Measurements from ENCODE around the gene LIN54.
"Not testable (repeated sequence)": the region's sequence is repeated elsewhere in the genome, so short reads cannot be mapped to it uniquely, and the experiment has no call there.

Gene LIN54

GRCh38 chr4:82947498-82947897, 63.1 kb downstream of the LIN54 start:
- no peak for DNase-seq (ENCODE audit: low spot score)

DNA sequence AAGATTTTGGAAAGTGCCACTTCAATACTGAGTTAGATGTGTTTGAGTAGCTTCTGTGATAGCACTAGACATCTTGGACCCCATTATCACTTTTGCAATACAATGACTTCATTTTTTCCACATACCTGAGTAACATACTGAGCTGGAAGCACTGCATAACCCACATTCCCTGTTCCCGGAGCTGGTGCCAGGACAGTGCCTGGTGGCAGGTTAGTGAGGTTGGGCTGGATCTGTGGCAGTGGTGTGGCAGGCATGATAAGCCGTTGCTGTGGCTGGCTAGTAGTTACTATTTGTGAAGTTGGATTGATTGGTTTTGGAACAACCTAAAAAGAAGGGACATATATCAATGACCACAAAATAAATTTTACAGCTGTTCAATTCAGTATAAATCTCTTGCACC, 71.2 kb downstream of the LIN54 start:
- DNase-seq (ENCODE audit: low spot score) = no peak

DNA sequence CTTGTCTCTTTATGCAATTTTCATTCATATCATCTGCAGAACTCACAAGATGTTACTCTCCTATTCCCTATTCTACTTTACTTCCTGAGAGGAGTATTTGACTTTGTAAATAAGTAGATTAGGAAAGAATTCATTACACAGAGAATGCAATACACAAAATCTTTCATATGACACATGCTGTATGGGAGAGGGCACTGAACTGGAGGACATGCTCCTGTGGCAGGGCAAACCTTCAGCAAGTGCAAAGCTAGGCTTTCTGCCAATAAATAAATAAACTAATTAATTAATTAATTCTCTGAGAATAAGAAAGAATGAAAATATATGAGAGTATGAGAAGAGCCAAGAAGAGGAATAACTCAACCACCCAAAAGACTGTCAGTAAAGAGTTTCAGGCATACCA, 76.2 kb downstream of the LIN54 start:
- no peak for DNase-seq (ENCODE audit: low spot score)

DNA sequence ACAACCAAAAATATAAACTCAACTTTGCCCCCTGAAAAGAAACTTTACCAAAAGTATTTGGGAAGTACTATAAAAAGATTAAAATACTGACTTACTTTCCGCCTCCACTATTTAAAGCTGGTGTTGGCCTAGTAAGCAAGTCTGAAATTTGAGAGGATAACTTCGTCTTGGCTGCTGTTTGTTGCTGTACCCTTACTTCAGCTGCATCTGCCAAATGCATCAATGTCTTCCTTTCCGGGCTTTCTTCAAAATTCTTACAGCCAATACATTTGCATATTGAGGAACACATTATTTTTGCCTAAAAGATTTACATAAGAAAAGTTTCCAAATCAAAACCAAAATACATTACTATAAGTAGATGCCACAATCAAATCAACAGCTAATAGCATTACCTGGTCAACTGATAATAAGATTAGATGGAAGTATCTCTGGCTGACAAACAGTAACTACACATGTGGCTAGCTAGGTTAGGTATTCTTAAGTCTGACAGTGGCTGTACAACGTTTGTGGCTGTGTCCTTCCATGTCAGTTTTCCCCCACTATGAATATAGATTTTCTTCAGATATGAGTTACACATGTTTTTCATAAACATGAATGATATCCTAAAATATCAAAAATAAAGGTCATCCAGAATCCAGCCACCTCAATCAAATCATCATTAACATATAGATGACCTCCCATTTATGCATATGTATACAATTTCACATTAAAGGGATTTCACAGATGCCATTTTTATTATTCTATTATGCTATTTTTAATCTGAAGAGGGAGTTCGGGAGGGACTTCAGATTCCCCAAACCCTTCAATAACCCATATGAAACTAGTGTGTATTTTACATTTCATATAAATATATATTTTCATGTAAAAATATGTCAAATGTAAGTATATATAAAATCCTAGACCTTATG, 79.5 kb downstream of the LIN54 start:
- no peak for DNase-seq (ENCODE audit: low spot score)

DNA sequence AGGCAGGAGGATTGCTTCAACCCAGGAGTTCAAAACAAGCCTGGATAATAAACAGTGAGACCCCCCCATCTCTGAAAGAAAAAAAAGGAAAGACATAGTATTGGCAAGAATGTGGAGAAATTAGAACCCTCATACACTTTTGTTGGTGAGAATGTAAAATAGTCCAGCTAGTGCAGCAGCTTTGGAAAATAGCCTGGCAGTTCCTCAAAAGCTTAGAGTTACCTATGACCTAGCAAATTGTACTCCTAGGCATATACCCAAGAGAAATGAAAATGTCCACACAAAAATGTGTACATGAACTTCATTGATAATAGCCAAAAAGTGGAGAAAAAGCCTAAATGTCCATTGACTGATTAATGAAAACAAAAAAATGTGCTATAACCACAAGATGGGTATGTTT, 88.8 kb downstream of the LIN54 start:
- DNase-seq (ENCODE audit: low spot score) = no peak

DNA sequence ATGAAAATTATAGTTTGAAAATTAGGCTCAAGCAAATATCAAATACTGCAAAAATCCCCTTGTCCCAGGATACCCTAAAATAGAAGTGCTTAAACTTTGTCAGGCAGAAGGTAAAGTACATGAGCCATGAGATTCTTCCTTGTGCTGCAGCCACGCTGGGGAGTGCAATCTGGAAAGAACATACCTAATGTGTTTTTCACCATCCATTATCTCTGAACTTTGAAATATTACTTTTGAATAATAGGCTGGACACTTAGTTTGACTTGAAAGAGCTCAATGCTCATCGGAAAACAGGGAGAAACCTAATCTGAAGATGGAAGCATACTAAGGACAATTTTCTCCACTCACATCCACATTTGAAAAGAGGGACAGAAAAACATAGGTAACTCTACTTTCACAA, 91.2 kb downstream of the LIN54 start:
- DNase-seq (ENCODE audit: low spot score) = no peak

DNA sequence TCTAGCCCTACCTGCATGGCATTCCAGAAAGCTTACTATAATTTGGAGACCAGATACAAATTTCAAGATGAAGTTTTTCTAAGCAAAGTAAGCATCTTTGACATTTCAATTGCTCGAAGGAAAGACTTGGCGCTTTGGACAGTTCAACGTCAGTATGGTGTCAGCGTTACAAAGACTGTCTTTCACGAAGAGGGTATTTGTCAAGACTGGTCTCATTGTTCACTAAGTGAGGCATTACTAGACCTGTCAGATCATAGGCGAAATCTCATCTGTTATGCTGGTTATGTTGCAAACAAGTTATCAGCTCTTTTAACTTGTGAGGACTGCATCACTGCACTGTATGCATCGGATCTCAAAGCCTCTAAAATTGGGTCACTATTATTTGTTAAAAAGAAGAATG, 92.5 kb downstream of the LIN54 start:
- no peak for DNase-seq (ENCODE audit: low spot score)

- not testable (repeated sequence) for DNase-seq (ENCODE audit: low spot score)
Observed at GRCh38 chr4:82913968-82914367, 96.7 kb downstream of the LIN54 start.

- no peak for DNase-seq (ENCODE audit: low spot score)
Observed at GRCh38 chr4:82913305-82913704, 97.3 kb downstream of the LIN54 start.

GRCh38 chr4:82909326-82909725, 101.3 kb downstream of the LIN54 start:
- DNase-seq (ENCODE audit: low spot score) = no peak

GRCh38 chr4:82906469-82906868, 104.2 kb downstream of the LIN54 start:
- no peak for DNase-seq (ENCODE audit: low spot score)

DNA sequence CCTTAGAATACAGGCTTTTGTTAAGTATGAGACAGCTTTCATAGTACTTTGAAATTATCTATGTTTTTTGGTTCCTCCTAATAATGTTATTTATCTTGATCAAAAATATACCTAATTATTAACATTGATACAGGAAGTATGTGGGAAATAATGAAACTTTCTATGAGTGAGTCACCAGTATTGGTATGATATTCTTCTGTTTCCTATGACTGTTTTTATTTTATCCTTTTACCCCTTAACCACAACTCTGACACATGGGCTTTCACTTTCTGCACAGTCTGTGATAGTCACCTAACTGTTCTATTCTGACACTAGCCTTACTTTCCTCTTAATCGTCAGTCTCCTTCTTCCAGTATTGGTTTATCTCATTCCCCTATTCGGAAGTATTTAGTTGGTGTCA, 105.4 kb downstream of the LIN54 start:
- peak; percentile 26 for DNase-seq (ENCODE audit: low spot score)

DNA sequence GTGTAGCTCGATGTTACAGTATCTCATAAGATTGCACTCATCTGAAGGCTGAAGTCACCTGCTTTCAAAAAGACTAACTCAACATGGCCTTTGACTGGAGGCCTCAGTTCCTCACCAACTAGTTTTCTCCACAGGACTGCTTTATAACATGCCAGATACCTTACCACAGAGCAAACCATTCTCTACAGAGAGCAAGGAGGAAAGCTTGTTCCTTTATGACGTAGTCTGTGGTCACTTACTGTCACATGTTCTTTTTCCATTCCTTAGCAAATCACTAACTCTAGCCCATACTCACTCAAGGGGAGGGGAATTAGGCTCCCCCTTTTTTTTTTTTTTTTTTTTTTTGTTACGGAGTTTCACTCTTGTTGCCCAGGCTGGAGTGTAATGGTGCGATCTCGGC, 106.9 kb downstream of the LIN54 start:
- DNase-seq (ENCODE audit: low spot score) = peak; percentile 19

DNA sequence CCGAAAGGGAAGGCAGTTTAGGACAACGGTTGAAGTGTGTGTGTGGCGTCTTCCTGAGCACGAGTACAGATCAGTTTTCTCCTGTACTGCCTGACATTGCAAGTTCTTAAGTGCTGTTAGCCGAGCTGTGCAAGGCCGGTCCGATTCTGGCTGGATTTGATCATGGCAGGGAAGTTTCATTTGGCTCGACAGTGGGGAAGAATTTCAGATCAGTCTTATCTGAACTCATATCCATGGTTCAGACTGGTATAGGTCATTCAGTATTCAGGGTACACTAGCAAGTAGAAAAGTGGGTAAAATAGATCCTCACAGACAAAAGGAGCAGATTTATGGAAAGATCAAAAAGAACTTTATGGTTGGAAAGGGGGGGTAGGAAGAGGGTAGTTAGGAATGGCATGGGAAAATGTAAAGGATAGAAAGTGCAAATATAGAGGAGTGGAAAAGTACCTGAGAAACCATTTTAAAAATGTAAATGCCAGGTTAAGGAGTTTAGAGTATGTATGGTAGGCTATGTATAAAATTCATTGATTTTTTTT, 109.4 kb downstream of the LIN54 start:
- DNase-seq (ENCODE audit: low spot score) = no peak

- peak; percentile 99 for DNase-seq (ENCODE audit: low spot score)
Observed at GRCh38 chr4:82900411-82901182, 110.0 kb downstream of the LIN54 start, which contains the start of gene THAP9. TSS of gene THAP9 (plus strand) at chr4:82900735. CDS start at chr4:82900803, 68 bp downstream.

DNA sequence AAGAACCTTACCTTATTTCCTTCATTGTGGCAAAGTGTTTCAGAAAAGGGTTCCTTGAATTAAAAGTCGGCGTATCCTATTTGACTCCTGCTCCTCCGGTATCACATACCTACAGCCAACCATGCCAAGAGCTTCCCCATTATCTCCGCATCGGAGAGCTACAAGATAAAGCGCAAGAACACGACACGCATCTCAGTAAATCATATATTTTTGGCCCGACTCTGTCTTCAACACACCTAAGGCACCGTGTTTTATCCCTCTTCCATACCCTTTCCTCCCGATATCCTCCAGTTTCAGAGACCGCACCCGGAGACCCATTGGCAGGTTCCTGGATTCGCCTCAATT, 110.6 kb downstream of the LIN54 start:
- DNase-seq (ENCODE audit: low spot score) = peak; percentile 74

GRCh38 chr4:82899374-82900065, 111.1 kb downstream of the LIN54 start:
- peak; percentile 46 for DNase-seq (ENCODE audit: low spot score)

DNA sequence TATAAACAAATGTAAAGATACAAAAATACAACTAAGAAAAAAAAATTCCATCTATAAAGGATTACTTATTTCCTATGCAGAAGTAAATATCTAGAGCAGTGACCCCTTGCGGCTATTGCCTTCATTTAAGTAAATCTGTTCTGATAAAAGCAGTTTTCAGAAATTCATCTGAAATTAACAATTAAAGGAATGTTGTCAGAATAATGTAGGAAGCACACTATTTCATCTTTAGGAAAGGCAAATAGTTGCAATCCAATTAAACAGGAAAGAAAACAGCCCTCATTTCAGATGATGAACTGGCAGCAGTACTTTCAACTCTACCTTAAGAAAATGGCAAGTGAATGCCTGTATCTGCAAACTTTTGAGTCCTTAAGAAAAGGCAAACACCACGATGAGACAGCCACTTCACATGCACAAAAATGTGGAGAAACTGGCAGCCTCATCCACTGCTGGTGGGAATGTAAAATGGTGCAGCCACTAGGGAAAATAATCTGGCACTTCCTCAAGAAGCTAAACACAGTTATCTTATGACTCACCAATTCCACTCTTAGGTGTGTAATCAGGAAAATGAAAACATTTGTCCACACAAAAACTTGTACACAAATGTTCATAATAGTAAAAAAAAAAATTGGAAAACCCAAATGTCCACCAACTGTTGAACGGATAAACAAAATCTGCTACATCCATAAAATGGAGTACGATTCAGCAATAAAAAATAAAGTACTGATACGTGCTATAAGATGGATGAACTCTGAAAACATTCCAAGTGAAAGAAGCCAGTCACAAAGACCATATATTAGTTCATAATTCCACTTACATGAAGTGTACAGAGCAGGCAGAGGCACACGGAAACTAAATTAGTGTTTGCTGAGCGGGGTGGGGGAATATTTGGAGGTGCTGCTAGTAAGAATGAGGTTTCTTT, 112.0 kb downstream of the LIN54 start:
- peak; percentile 72 for DNase-seq (ENCODE audit: low spot score)

- DNase-seq (ENCODE audit: low spot score) = no peak
Observed at GRCh38 chr4:82896755-82897154, 113.9 kb downstream of the LIN54 start.

DNA sequence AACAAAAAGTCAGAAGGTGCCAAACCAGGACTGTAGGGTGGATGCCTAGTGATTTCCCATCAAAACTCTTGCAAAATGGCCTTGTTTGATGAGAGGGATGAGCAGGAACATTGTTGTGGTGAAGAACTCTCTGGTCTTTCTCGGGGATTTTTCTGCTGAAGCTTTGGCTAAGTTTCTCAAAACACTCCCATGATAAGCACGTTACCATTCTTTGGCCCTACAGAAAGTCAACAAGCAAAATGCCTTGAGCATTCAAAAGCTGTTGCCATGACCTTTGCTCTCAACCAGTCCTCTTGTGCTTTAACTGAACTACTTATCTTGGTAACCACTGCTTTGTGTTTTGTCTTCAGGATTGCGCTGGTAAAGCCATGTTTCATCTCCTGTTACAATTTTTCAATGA, 116.7 kb downstream of the LIN54 start:
- DNase-seq (ENCODE audit: low spot score) = no peak

DNA sequence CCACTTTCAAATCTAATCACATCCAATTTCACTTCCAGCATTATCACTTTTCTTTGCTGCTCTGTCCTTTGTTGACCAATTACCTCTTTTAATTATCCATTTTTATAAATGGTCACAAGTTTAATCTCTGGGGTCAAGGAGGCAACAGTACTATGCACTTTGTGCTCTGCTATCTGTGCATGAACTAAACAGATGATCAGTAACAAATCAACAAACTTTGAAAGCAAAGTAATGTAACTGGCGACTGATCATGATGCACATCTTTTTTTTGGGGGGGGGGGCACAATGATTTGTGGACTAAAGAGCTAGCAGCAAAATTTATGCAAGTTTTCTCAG, 118.2 kb downstream of the LIN54 start:
- DNase-seq (ENCODE audit: low spot score) = no peak
